Right kidney (tissue), 1 donor: ENCODE data around the gene FRMD3.

Experiments
- DNase-seq: peaks from one replicate; pipeline ENCODE4 v3.0.0-alpha.2; 2016

The FRMD3 gene

DNA sequence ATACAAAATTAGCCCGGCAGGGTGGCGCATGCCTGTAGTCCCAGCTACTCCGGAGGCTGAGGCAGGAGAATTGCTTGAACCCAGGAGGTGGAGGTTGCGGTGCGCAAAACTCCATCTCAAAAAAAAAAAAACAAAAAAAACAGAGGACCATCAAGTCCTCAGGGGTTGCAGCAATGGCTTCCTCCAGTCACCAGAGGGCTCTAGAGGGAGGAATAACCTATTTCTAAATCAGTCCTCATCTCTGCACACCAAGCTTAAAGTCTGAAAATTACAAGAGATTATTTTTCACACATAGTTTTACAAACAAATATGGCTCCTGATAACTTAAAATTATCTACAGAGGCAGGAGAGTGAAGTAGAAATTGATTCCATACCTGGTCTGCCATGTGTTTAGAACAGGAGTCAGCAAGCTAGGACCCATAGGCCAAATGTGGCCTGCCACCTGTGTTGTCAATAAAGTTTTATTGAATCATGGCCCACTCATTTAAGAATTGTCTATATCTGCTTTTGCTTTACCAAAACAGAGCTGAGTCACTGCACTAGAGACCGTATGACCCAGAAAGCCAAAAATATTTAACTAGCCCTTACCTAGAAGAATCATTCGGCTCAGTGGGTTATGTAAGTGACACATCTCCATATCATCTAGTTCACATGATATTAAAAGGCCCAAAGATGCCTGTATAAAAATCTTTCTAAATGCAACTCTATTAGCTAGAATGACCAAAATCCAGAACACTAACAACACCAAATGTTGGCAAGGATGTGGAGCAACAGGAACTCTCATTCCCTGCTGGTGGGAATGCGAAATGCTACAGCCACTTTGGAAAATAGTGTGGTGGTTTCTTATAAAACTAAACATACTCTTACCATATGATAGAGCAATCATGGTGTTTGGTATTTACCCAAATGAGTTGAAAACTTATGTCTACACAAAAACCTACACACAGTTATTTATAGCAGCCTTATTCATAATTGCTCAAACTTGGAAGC, 207.7 kb downstream of the FRMD3 start:
- no peak for DNase-seq

DNA sequence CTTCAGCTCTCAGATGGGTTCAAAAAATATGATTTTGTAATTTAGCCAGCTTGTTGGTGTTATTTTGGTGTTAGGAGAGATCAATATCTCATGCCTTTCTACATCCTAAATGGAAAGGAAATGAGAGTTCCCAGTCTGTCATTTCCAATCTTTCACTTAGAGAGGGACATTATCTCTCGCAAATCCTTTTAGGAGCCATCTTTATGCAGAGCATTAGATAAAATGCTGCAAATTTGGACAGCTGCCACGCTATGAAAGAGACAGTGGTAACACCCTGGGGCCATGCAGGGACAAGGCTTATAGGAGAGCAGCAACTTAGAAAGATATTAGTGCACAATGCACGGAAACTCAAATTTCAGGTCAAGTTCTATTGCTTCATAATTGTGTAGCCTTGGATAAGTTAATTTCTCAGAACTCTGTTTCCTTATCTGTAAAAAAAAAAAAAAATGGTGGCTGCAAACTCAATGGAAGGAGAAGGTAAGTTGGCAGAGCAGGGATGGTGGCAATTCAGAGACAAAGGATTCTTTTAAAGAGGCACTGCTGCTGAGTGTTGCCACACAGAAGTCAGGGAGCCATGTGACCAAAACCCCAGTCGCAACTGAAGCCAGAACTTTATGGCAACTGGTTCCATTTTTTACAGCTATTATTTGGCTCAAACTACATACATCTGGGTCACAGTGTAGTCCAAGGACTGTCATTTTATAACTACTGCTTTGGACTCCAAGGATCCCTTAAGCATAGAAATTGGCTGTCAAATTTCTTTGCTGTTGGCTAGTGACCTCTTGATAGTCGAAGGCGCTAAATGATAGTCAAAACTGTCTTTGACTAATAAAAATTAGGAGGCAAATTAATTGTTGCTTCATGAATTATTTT, 210.2 kb downstream of the FRMD3 start:
- no peak for DNase-seq

DNA sequence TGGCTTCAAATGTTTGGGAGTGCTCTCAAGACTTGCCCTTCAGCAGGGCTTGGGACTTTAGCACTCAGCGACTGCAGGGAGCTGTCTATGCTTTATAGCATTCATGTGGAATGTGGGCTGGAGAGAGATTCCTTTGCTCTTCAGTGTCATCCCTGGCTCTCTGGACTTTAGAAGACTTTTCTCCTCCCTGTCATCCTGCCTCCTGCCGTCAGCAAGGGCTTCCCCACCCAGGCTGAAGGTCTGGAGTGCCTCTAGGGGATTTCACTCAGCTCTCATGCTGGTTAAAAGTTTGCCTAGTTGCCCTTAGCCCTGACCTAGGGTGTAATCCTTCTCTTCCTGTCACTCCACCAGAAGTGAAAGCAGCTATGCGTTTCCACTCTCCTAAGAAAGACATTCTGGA, 210.9 kb downstream of the FRMD3 start:
- no peak for DNase-seq

DNA sequence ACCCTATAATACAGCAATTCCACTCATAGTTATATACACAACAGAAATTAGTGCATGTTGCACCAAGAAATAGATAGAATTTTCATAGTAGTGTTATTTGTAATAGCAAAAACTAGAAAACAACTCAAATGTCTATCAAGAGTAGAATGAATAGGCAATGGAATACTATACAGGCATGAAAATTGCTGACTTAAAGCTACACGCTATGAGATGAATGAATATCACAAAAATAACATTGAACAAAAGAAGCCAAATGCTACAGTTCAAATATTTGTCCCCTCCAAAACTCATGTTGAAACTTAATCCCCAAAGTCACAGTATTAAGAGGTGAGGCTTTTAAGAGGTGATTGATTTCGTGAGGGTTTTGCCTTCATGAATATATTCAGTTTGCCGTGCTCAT, 215.1 kb downstream of the FRMD3 start:
- no peak for DNase-seq

DNA sequence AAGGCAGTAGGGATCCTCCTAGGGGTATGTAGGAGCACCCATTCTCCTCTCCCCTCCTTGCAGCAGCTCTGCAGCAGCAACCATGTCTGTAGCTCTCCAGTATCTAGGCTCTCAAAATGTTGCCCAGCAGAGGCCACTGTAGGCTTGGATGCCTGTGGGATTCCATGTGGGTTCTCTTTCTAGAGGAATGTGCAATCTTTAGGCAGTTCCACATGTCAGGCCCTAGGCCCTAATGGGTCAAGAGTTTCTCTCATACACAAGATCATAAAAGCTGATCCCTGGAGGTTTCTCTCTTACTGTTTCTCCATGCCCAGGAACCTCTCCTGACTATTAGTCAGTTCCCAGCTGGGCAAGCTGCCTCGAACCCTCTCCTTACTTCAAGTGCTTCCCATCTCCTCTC, 215.8 kb downstream of the FRMD3 start:
- no peak for DNase-seq

DNA sequence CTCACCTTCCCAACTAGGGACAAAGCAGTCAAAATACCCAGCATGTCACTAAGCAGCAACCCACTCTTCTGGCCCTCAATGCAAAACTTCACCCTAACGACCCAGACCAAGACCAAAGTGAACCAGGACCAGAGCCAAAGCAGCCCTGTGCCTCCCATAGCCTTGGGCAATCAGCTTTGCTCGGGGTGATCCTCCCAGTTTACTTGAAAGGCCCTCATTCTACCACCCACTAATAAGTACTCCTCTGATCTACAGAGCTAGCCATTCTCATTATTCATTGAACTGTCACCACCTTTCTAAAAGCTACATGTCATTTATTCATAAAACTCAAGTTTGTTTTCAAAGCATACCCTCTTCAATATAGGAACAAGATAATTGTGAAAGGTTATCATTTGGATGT, 221.0 kb downstream of the FRMD3 start:
- DNase-seq = no peak

DNA sequence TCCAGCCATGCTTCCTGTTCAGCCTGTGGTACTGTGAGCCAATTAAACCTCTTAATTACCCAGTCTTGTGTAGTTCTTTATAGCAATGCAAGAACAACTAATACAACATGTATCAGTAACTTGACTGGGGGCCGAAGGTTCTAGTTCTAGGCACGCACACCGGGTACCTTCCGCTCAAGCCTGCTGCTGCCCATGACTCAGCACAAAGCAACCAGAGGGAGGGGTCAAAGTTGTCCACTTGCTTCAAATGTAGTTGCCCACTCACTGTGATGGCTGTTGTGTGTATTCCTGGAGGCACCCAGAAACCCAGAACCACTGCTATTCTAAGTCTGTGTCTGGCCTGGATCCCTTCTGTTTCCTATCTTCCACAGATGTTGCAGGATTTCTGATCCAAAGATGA, 222.6 kb downstream of the FRMD3 start:
- no peak for DNase-seq

DNA sequence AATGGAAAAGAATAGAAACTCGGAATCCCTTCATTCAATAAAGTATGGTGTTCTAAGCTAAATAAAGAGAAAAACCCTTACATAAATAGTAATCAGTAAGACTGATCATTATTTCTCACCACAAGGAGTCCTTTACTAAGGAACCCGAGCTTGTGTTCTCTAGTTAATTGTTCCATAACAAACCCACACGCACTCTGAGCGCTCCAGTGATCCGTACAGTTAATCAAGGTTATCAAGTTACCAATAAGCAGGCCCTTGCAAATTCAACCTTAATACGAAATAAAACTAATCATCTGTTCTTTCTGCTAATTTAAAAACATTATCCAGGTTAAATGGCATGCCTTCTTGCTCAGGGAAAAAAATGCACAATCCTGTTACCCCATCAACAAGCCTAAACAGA, 224.4 kb downstream of the FRMD3 start:
- DNase-seq = no peak

DNA sequence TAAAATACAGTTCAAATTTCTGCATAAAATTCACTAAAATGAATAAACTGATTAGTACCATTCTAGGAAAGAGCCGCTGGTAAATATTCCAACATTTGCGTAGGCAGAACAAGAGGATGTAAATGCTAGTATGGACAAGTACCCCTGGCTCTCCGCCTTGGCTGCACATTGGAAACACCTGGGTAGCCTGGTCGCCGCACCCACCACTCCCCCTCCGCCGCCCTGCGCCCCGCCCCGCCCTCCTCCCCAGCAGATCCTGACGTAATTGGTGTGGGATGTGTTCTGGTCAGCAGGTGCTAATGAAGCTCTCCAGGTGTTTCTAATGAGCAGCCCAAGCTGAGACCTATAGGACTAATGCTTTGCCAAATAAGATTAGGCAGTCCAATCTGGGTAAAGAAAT, 225.7 kb downstream of the FRMD3 start:
- DNase-seq = no peak

DNA sequence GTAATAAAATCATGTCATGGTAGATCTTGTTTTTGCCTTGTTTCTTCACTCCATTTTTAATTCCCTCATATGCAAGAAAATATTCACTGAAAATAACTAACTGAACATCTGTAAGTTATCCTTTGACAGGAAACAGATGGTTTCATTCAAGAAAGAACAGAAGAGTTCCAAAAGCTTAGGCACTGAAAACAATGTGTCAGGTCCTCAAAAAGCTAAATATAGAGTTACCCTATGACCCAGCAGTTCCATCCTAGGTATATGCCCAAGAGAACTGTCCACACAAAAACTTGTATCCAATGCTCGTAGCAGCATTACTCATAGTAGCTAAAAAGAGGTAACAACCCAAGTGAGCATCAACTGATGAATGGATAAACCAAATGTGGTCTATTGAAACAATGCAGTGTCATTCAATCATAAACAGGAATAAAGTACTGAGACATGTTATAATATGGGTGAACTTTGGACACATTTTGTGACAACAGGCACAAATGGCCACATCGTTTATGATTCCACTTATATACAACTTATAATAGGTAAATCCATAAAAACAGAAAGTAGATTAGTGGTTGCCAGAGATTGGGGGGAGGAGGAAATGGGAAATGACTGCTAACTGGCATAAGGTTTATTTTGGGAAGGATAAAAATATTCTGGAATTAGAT, 231.0 kb downstream of the FRMD3 start:
- no peak for DNase-seq

DNA sequence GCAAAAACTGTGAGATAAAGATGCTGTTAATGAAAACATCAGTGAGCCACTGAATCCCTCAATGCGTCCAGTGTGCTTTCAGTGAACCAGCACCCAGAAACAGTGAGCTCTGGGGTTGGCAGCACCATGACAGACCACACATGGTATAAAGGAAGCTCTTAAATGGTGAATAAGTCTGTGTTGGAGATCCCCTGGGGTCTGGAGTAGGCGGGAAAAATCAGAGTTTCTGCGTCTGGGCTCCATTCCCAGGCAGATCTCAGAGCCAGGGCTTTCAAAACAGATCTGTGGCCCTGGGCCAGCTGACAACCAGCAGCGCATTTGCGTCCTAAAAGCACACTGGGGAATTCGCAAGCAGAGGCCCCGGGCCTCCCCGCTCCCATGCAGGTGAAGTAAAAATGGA, 233.5 kb downstream of the FRMD3 start:
- DNase-seq = peak; percentile 22

DNA sequence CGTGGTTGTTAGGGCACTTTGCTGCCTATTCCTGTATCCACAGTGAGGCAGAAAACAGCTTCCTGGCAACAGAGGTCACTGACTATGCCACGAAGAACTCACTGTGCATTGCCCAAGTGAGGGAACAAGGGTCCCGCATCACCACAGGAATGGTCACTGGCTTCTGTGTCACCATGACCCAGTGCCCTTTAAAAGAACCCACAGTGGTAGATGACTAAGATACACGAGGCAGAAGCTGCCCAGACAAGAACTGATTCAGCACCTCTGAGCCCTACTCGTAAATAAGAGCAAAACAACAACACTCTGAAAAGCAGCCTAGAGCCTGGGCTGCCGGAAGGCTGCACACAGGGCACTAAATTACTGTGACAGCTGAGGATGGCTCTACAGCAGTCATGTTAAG, 238.6 kb downstream of the FRMD3 start:
- DNase-seq = no peak

DNA sequence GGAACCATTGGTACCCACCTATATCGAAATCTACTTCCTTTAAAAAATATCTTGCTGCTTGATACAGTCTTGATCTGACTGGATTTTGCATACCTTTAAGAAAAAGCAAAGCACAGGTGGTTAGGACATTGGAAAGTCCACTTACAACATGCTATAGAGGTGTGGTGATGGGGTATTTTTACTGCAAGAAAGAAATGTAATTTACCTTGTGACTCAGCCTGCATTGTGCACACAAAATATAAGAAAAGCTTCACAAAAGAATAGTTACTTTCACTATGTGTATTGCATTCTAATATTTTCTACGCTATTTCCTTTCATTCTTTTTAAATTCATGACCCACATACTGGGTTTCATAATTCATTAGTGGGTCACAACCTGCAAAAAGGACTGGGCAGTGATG, 239.1 kb downstream of the FRMD3 start:
- DNase-seq = no peak

DNA sequence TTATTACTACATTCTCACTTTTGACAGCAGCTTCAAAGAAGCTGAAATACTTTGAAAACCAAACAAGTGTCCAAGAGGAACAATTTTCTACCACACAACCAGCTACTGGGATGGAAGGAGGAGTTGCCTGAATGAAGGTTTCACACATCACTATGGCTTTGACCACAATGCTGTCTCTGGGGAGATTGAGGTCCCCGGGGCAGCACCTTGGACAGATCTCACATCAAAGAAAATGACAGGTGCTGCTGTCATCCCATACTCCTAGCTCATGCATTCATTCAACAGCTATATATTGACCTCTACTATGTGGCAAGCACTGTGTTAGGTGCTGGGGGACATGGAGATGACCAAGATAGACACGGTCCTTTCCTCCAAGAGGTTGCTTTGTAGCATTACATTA, 242.1 kb downstream of the FRMD3 start:
- DNase-seq = no peak

DNA sequence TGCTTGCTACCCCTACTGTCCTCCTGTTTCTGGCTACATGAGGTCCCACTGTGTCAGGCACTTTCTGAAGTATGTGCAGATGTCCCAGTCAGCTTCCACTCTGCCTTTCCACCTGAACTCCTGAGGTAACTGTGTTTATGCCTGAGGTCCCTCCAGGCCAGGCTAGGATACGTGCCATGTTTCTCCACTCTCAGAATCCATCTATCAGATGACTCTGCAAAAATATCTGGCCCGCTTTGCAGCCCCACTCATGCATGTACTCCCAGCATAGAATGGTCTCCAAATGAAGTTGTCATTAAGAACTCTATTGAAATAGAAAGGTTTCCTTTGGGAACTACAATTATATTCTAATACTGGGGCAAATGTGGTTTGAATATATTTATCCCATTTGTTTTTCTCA, 243.4 kb downstream of the FRMD3 start:
- DNase-seq = no peak

DNA sequence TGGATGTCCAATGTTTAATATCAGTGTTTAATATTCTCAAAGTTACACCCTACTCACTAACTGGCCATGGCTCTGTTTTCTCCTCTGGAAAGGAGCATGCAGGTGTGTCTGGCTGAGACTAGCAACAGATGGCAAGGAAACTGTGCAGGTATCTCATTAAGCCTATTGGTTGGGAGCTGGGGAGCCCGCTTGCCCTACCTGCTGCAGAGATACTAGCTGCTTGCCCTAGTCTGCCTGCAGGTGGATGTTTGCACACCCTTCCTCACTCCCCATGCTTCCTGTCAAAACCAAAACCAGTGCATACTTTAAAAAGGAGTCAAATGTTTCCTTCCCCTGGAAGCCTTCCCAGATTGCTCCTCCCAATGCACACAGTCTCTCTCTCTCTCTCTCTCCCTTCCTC, 247.0 kb downstream of the FRMD3 start:
- DNase-seq = no peak

DNA sequence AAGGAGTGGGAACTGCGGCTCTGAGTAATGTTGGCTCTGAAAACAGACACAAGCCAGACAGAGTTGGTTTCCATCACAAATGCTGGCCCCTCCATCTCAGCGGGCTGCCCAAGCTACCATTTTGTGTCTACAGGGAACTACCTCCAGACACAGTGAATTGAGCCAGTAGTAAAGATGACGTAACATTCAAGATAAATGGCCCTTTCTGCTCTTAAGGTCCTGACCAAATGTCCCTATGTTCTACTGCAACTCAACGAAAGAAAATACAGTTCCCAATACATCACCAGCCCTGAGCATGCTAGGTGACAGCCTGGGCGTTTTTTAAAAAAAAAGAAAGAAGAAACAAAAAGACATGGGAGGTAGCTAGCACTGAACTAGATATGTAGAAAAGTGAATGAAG, 247.5 kb downstream of the FRMD3 start:
- DNase-seq = no peak

DNA sequence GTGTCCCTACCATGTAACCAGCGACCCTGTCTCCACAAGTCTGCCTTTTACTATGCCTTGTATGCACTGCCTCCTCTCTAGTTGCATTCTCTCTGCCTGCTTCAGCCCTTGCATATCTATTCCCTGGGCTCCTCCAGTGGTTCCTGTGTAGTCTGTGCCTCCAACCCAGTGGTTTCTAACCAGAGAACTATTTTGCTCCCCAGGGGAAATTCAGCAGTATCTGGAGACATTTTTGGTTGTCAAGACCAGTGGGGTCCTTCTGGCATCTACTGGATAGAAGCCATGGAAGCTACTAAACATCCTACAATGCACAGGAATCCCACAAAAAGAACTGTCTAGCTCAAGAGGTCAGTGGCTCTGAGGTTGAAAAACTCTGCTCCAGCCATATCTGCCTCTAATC, 251.2 kb downstream of the FRMD3 start:
- DNase-seq = no peak

DNA sequence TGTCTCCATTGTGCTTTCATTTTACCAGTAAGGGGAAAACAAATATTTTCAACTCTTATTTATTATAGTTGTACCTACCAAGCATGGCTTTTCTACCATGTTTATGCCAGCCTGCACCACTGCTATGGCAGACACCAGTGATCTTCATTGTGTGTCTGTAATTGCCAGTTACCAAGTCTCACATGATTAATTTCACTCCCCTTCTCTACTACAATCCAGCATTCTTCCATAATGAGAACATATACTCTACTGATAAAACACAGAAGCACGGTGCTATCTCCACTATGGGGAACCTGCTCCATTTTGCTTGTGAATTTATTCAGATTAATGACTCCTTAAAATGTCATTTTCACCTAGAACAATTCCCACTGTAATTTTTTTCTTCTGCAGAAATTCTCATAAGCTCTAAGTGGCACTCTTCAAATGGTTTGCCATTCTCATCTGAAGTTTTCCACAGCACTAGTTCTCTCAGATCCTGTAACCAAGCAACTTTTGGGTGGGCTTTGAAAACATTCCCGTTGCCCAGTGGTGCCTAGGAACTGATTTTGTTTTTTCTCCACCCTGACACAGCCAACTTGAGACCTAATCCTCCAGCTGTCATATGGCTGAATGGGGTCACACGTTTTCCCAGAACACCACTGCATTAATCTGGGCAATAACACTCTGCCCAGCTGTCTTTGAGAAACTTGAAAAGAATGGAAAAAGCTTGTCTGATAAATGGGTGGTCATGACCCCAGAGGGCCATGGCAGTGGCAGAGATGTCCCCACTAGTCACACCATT, 252.6 kb downstream of the FRMD3 start:
- no peak for DNase-seq

DNA sequence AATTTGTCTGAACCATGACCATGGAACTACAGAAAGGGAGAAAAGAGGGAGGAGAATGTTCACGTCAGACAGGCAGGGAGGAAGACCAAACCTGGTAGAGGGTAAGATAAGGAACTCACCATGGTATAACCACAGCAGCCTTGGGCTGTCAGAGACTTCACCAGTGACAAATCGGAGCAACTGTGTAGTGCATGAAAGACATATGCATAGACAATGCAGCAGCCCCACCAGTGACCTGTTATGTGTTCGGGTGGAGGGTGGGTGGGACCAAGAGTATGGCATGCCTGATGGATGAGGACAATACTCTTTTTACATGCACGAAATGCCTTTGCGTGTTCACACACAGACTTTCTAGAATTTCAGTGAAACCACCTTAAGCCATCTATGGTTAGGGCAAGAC, 253.5 kb downstream of the FRMD3 start:
- no peak for DNase-seq

DNA sequence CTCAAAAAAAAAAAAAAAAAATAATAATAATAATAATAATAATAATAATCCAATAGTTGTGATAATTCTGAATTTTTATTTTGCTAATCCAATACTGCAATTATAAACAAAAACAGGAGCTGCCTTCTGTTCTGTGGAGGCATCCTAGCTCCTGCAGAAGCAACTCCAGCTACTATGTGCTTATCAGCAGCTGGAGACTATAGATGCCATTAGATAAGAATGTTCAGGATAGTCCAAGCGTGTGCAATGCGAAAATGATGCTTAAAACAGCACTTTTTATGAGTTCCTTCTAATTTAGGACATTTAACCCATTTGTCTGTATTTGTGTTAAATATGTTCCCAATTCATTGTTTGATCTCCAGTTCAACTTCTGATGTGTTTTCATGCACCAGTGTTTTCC, 254.7 kb downstream of the FRMD3 start:
- DNase-seq = no peak
